GM21576 (cell line): Measurements from ENCODE around the gene GBGT1.

ENCODE experiments used
- ATAC-seq: cut with Tn5 transposase; IDR thresholded peaks from one replicate; pipeline ENCODE4 v1.9.1; 2021; ENCODE audit warnings: mild to moderate bottlenecking, moderate library complexity; ENCODE audit not compliant: unreplicated experiment

GBGT1 gene

DNA sequence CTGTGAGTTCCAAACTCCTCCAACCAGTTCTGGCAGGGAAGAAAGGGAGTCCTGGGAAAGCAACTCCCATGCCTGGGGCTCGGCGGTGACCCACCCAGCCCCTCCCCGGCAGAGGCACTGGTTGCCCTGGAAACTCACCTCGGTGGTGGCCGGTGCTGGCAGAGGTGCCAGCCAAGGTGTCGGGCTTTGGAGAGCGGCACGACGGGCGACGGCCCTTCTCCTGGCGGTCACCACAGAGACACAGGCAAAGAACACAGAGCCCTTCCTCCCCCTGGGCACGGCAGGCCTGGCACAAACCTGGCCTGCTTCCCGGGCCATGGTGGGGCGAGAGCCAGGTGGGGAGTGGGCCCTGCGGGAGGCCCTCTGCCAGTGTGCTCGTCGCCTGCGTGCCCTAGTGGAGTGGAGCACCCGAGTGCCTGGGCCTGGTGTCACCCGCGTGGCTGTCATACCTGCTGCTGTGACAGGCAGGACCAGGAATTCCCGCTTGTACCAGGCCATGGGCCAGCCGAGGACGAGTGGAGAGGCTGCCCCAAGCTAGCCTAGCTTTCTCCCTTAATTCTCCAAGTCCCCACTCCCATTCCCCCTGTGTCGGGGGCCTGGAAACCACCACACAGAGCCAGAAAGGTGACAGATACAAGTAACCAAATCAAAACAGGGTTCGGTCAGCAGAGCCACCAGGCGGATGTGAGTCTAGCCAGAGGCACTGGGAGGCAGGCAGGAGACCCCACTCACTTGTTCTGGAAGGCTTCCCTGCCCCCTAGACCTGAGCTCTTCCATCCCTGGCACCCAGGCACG, 34.5 kb downstream of the GBGT1 start:
- no peak for ATAC-seq

DNA sequence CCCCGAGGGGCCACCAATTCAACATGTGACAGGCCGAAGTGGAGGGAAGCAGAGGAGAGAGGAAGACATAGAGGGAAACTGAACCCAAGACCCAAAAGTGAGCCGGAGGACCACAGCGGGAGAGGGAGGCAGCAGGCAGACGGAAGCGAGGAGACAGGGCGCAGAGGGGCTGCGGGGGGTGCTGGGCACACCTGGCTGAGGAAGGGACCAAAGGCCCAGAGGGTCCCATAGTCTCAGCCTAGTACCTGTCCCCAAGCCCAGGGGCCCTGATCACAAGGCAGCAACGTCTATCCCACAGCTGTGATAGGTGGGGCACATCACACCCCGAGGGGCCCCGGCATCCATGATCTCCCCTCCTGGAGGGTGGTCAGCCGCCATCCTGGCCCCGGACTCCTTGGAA, 35.6 kb downstream of the GBGT1 start:
- ATAC-seq = no peak

DNA sequence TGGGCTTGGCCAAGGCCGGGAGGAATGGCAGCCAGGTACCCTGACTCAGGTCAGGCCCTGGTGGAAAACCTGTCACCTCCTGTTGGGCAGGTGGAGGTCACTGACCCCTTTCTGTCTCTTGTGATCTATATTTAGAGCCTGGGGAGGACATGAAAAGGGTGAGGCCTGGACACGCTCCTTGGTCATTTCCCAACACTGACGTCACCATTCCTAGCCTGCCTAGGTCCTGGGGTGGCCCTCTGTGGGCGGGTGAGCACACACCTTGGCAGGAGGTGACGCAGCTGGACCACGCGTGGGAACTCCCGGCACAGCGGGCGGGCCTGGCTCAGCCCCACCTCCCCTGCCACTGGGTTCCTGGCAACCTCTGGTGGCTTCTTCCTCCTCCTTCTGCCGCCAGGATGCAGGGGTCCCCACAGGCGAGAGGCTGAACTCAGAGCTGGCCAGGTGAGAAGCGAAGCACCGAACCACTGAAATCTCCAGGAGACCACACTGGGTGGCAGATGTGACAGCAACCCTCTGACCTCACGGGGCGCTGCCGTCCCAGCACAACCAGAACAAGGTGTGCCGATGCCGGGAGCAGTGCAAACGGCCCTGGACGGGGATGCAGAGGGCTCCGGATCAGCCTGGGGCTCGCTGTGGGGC, 36.3 kb downstream of the GBGT1 start:
- ATAC-seq = no peak

DNA sequence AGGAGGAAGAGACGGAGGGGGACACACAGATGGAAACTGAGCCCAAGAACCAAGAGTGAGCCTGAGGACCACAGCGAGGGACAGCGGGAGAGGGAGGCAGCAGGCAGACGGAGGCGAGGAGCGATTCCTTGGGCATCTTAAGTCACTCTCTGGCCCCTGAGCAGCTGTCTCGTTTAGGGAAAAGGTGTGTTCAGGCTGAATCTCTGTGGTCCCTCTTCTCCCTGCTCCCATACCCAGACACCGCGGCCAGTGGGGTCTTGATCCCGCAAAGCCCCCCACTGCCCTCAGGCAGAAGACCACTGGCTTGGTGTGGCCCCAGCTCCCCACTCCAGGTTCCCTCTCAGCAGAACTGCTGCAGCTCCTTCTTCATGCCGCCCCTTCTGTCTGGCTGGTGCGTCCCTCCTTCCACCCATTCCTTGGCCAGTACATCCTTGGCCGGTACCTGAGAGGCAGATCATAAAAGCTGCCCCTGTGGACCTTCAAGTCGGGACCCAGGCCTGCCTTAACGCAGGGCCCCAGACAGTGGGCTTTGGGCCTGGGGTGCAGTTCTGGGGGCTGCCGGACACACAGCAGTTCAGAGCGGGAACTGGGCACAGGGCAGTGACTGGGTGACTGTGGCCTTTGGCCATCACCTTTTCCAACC, 36.9 kb downstream of the GBGT1 start:
- peak; percentile 3 for ATAC-seq

DNA sequence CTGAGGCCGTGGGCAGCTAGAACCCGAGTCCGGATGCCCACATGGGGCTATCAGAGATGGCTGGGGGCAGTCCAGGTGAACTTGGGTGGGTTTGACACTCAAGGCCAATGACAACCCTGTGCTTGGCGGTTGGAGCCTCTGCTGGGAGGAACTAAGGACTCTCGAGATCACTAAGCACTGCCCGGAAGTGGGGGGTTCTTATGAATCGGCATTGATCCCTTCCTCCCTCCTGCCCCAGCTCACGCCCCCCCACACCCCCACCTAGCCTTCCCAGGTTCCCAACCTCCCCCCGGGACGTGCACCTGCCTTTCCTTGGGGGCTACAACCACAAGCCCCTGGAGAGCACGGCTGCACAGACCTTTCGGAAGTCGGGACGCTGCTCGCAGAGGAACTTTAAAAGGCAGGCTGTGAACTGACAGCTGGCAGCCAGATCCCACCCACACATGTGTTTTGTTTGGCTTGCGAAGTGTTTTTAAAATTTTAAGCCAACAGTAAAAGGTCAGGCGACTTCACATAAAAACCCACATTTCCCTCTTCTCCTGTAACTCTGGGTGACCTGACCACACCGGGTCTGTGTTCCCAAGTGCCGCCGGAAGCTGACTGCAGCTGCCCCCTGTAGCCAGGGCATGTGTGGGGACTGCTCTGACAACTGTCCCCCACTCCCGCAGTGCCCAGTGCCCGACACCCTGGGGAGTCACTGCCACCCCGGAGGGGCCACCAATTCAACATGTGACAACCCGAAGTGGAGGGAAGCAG, 37.6 kb downstream of the GBGT1 start:
- peak; percentile 40 for ATAC-seq

DNA sequence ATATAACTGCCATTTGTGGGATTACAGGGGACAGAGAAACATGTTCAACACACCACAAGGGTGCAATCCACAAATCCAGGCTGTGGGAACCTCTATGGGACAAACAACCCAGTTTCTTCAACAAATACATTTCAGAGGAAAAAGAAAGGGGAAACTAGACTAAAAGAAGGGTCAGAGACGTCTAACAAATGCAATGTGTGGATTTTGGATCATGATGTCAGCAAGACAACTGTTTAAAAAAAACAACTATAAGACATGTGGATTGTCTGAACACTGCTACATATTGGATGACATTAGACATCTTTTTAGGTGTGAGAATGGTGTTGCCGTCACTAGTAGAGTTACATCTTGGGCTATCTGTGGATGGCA, 38.8 kb downstream of the GBGT1 start:
- no peak for ATAC-seq

DNA sequence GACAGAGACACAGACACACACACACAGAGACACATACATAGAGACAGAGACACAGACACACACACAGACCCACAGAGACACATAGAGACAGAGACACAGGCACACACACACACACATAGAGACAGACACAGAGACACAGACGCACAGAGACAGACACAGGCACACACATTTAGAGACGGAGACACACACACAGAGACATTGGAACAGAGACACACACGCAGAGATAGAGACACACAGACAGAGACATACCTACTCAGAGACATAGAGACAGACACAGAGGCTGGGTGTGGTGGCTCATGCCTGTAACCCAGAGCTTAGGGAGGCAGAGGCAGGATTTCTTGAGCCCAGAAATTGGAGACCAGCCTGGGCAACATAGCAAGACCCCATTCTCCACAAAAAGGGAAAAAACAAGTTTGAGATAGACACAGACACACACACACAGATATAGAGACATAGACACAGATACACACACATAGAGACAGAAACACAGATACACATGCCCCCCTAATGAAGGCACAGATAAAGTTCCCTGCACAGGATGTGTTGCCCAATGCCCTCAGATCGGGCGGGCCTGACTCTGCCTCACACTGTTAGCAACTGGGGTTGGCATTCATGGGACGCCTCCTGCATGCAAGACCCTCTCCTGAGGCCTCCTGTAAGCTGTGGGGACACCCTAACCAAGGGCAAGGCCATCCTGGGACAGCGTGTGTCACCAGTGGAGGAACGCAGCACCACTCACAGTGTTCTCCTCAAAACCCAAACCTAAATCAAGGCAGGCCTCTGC, 39.4 kb downstream of the GBGT1 start:
- ATAC-seq = no peak

DNA sequence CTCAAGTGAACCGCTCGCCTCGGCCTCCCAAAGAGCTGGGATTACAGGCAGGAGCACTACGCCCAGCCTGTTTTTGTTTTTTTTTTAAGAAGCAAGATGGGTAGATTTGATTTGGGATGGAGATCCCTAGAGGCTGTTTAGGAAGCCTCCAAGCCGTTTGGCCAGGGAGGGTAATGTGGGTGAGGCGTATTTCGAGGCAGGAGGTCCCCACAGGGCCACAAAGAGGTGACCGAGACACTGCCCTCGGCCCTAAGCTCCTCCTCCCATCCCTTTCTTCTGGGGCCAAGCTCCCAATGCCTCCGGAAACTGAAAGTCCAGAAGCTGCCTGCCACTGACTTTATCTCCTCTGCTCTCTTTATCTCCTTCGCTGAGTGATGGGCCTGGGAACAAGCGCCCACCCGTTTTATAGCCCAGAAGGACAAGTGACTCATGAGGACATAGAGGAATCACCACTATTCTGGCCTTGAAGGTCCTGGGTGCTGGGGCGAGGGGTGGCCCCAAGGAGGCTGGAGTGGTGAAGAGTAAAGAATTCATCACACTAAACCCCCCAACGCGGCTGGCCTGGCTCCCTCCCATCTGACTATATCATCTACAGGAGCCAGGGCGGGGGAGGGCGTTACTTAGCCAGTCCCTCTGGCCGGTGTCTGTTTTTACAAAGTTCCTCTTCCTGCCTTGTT, 40.6 kb downstream of the GBGT1 start:
- ATAC-seq = no peak

DNA sequence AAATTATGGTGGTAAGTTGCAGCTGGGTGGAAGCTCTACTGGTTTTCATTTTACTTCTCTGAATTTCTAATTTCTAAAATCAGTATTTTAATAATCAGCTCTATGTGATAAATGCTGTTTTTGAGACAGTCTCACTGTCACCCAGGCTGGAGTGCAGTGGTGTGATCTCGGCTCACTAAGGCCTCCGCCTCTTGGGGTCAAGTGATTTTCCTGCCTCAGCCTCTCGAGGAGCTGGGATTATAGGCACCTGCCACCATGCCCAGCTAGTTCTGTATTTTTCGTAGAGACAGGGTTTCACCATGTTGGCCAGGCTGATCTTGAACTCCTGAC, 41.1 kb downstream of the GBGT1 start:
- no peak for ATAC-seq

DNA sequence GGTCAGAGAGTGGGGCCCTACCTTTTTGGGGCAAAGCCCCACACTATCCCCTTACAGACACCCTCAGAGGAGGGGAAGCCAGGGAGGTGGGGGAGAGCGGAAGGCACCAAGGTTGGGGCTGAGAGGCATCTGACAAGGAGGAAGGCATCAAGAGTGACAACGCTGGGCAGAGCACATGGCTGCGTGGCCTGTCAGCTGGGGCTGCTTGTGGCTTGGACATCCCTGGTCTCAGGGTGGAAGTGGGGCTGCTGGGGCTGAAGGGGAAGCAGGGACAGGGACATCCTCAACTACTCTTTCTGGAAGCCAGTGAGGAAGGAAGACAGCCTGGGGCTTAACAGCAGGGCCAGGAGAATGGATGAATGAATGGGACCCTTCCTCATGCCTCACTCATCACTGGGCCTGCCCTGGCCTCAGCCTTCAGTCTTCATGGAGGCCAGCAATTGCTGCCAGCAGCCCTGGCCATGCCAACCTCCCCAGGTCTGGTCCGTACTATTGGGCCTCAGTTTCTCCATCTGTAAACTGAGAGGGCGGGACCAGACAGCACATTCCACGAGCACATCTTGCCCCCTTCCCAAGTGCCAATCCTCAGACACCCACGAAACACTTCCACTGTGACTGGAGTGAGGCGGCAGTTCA, 41.7 kb downstream of the GBGT1 start:
- no peak for ATAC-seq

DNA sequence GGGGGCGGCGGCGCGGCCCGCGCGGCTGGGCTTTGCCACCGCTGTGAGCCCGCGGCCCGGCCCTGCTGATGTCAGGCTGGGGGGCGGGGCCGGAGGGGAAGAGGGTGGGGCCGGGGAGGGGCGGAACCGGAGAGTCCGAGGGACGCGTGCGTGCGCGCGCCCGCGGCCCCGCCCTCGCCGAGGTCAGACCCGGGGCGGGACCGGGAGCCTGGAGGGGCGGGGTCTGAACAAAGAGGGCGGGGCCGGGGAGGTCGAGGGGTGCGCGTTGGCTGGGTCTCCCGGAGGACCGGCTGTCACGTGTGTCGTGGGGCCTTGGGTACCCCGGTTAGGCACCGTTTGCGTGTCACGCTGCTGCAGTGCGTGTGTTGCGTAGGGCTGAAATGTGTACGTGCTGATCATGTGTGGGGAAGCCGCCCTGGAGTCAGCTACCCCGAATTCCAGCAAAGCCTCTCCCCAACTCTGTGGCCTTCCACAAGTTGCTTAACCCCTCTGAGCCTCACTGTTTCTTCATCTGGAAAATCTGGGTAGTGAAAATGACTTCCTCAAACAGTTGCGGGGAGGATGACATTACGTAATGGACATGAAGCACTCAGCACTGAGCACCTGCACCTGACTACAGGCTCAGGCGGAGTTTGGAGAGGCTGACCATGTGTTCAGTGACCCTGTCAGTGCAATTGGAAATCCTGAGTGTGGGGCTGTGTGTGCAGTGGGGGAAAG, 42.4 kb downstream of the GBGT1 start, which contains the start of gene RALGDS:
Gene RALGDS, minus strand, starts transcription at position 43 of the 717 bp plus-strand sequence. CDS start 86 bp downstream, outside the sequence.
- ATAC-seq = peak; percentile 54

DNA sequence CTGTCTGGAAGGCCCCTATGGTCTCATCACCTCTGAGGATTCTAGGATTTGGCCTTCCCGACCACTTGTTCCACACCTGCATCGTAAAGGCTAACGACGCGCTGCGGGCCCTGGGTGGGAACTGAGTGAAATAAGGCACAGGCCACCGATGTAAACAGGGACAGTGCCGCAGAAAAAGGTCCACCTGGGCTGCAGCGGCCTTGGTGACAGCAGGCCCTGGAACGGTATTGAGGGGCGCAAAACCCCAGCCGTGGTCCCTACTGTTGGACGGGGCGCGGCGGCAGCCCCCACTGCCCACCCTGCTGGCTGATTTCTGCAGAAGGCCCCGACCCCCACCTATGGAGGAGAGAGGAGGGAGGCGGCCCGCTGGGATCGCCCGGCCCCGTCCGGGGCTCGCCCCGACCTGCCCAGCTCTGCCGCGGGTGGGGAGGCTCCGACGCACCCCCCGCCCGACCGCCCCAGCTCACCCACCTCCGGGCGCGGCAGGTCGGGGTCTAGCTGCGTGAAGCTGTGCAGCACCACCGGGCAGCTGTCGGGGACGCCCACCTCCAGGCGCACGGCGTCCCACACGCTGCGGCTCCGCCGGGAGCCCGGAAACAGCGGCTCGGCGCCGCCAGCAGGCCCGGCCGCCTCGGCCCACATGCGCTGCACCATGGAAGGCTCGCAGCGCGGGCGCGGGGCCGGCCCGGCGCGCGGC, 43.1 kb downstream of the GBGT1 start:
- no peak for ATAC-seq

DNA sequence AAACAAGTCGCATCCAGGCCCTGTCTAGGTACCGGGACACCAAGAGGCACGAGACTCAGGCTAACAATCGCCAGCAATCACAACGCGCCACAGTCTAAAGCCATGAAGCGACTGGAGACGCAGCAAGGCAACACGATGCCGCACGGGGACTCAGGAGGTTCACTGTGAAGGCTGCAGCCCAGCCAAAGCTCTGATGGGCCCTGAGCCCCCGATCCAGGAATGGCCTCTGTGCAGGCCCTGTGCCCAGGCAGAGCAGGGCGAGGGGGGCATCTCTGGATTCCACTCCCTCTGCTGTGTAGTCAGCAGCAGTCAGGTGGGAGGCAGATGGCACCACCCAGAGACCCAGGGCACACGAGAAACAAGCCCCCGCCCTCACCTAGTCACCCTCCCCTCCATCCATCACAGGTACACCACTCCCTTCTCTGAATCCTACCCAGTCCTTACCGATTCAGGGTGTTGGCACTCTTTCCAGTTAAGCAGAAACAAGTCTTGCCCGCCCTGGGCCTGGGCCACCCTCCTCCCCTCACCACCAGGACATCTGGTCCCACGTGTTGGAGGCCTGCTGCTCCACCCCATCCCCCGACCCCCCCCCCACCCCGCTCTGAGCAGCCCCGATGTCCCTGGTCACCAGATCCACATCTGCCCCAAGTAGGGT, 43.7 kb downstream of the GBGT1 start:
- ATAC-seq = no peak

DNA sequence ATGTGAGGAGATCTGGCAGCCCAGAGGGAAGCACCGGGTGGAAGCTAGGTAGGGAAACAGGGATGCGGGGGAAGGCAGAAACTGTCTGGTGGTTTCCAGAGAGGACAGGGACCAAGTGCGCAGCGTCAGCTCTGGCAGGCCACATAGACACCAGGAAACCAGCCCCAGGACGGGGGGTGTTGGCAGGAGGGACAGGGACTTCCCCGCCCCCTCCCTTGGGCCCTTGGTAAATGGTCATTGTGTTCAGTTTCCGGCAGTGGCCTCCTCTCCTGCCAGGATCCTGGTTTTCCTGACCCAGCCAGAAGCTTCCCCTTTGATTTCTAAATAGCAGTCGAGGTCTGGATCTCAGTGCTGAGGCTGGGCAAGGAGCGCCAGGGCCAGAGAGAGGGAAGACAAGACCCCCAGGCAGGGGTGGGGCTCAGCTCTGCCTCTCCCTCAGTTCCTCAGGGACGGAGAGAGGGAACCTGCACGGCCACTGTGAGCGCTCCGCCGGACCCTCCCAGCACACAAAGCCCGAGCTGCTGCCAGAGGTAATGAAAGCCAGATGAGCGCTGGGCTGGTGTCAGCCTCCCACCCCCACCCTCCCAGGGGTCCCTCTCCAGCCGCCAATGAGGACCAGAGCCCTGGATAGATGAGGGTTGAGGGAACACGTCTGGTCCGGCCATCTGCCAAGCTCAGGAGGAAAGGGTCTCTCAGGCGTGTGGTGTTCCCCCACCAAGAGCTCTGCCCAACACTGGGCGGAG, 44.4 kb downstream of the GBGT1 start:
- ATAC-seq = no peak

DNA sequence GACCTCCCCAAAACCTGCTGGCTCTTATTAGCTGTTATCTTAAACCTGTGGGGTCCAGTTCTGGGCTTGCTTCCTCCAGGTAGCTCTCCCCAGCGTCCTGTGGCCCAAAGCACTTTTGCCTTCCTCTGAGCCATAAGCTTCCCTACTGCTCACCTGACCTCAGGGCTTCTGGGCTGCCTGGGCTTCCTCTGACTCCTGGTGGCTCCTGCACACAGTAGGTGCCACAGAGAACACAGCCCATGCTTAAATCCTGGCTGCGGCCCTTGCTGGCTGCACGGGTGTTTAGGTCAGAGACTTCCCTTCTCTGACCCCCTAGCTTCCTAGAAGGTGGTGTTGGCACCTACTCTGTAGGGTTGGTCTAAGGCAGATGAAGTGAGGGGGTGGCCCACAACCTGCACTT, 45.1 kb downstream of the GBGT1 start:
- ATAC-seq = no peak

DNA sequence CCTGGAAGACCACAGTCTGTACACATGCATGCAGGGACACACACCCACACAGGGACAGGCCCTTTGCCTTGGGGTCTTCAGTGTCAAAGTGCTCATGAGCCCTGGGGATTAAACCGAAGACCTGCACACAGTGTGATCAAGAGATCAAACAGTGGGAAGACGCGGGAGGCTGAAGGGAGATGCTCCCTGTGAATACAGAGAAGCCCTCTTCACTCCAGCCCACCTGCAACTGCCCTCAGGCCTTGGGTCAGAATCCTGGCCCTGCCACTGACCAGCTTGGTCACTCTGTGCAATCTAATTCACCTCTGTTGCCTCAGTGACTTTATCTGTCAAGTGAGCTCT, 45.6 kb downstream of the GBGT1 start:
- no peak for ATAC-seq
